Choroid plexus epithelial cell (primary cell): ENCODE results near the gene AHRR.

Source experiments
- DNase-seq: peaks from one replicate; pipeline ENCODE4 v3.0.0-alpha.2; 2010; ENCODE audit warnings: low read depth
- H3K4me3 ChIP-seq: 2 replicates; pipeline ENCODE4 v1.5.1; 2011; ENCODE audit warnings: low read depth, mild to moderate bottlenecking, control low read depth, low read length, moderate library complexity
- CTCF ChIP-seq: conservative IDR thresholded peaks from 2 replicates; pipeline ENCODE4 v1.5.1; 2011; ENCODE audit warnings: low read depth, mild to moderate bottlenecking, control low read depth, inconsistent platforms, low read length, moderate library complexity

AHRR gene

GRCh38 chr5:447501-447900 lies 126.0 kb downstream of the AHRR start:
- no peak for TF ChIP-seq CTCF
- no peak overlapping the region for H3K4me3 ChIP-seq

GRCh38 chr5:448061-448765 lies 126.7 kb downstream of the AHRR start:
- no peak for DNase-seq
- TF ChIP-seq CTCF, result no peak
- no peak overlapping the region for H3K4me3 ChIP-seq

More at GRCh38 chr5:447501-447900, 126.0 kb downstream of the AHRR start:
- DNase-seq, result no peak

GRCh38 chr5:448766-449090 lies 127.2 kb downstream of the AHRR start:
- no peak for DNase-seq
- no peak for TF ChIP-seq CTCF
- H3K4me3 ChIP-seq, result no peak overlapping the region

- no peak overlapping the region for H3K4me3 ChIP-seq
- no peak for TF ChIP-seq CTCF
- no peak for DNase-seq
These were observed 127.6 kb downstream of the AHRR start for GRCh38 chr5:449151-449550.

GRCh38 chr5:451587-452458 lies 130.3 kb downstream of the AHRR start:
- no peak for TF ChIP-seq CTCF
- no peak for DNase-seq
- H3K4me3 ChIP-seq, result no peak overlapping the region

- no peak overlapping the region for H3K4me3 ChIP-seq
- no peak for TF ChIP-seq CTCF
- DNase-seq, result no peak
These were observed 131.6 kb downstream of the AHRR start for GRCh38 chr5:452978-453710.
